Measurements from ENCODE around the gene METTL23.

Gene METTL23

GRCh38 chr17:76733618-76733957, 6.9 kb downstream of the METTL23 start:
- H3K27ac ChIP-seq (ENCODE audit: low read length, poor library complexity, severe bottlenecking) = no peak overlapping the region
- peak overlapping the region; percentile 16 for H3K4me2 ChIP-seq (ENCODE audit: low read length, poor library complexity, severe bottlenecking)
- no peaks in the 10 kb centered on the region for H3K9me3 ChIP-seq (ENCODE audit: control insufficient read depth, low read length)
- no peak overlapping the region for H2BK15ac ChIP-seq (ENCODE audit: low read depth, poor library complexity, severe bottlenecking)
- H3K18ac ChIP-seq (ENCODE audit: low read depth in 1 of 2, low read length in 2 of 2) = no peak overlapping the region
- no peaks in the 10 kb centered on the region for H3K27me3 ChIP-seq (ENCODE audit: control insufficient read depth in 1 of 2, insufficient read depth in 1 of 2, low read length in 2 of 2)
- no peak overlapping the region for H2BK12ac ChIP-seq (ENCODE audit: low read length in 2 of 2)
- peak overlapping the region in 1 of 2 experiments; percentile 95 for H3K4me3 ChIP-seq (ENCODE audit: insufficient read depth in 1 of 2, low read depth in 1 of 2, low read length in 2 of 2)
- WGBS = no CpG with 5 or more reads among the region's 1 CpG
- no peak overlapping the region for H2AK5ac ChIP-seq (ENCODE audit: low read length, severe bottlenecking)
- peak overlapping the region; percentile 95 for H3K9ac ChIP-seq (ENCODE audit: low read length)
- no peaks in the 10 kb centered on the region for H3K79me1 ChIP-seq (replicated peaks; ENCODE audit: low read length, poor library complexity, severe bottlenecking)
- H3K4me1 ChIP-seq (ENCODE audit: control insufficient read depth, insufficient read depth, low read depth, low read length) = peaks cover 1% of the 10 kb centered on the region
- no peak overlapping the region for H3K23ac ChIP-seq (ENCODE audit: low read length in 2 of 2)
- no peak overlapping the region for H4K8ac ChIP-seq (ENCODE audit: low read length)
- no peak overlapping the region for H3K14ac ChIP-seq (ENCODE audit: low read length in 2 of 2)
- no peak overlapping the region for H2AFZ ChIP-seq (ENCODE audit: low read depth, low read length)
- no peak overlapping the region for H4K91ac ChIP-seq (ENCODE audit: low read length)
- no peak overlapping the region for H2BK120ac ChIP-seq (ENCODE audit: low read depth, low read length)
- H2BK5ac ChIP-seq (ENCODE audit: low read depth, low read length, poor library complexity, severe bottlenecking) = no peak overlapping the region
- no peak overlapping the region for H3K4ac ChIP-seq (ENCODE audit: low read depth in 1 of 2, low read length in 2 of 2)
- H3K36me3 ChIP-seq (ENCODE audit: control insufficient read depth in 1 of 2, insufficient read depth in 2 of 2, low read depth in 1 of 2, low read length in 2 of 2) = peaks cover 12 to 63% of the 10 kb centered on the region in 2 experiments
- DNase-seq = no peak

GRCh38 chr17:76734080-76734840, 7.6 kb downstream of the METTL23 start:
- no peak overlapping the region for H2AK5ac ChIP-seq (ENCODE audit: low read length, severe bottlenecking)
- WGBS = 45% methylated on average over 4 of the region's 8 CpGs
- H3K36me3 ChIP-seq (ENCODE audit: control insufficient read depth in 1 of 2, insufficient read depth in 2 of 2, low read depth in 1 of 2, low read length in 2 of 2) = peaks cover 12 to 62% of the 10 kb centered on the region in 2 experiments
- peaks cover 1% of the 10 kb centered on the region for H3K4me1 ChIP-seq (ENCODE audit: control insufficient read depth, insufficient read depth, low read depth, low read length)
- H2BK5ac ChIP-seq (ENCODE audit: low read depth, low read length, poor library complexity, severe bottlenecking) = no peak overlapping the region
- H3K9me3 ChIP-seq (ENCODE audit: control insufficient read depth, low read length) = no peaks in the 10 kb centered on the region
- no peak overlapping the region for H2BK120ac ChIP-seq (ENCODE audit: low read depth, low read length)
- peak overlapping the region; percentile 48 for H3K4me2 ChIP-seq (ENCODE audit: low read length, poor library complexity, severe bottlenecking)
- H2BK12ac ChIP-seq (ENCODE audit: low read length in 2 of 2) = no peak overlapping the region
- peak overlapping the region; percentile 95 for H3K9ac ChIP-seq (ENCODE audit: low read length)
- peak overlapping the region in 1 of 2 experiments; percentile 95 for H3K4me3 ChIP-seq (ENCODE audit: insufficient read depth in 1 of 2, low read depth in 1 of 2, low read length in 2 of 2)
- H3K4ac ChIP-seq (ENCODE audit: low read depth in 1 of 2, low read length in 2 of 2) = no peak overlapping the region
- no peak overlapping the region for H3K23ac ChIP-seq (ENCODE audit: low read length in 2 of 2)
- H3K14ac ChIP-seq (ENCODE audit: low read length in 2 of 2) = no peak overlapping the region
- no peaks in the 10 kb centered on the region for H3K79me1 ChIP-seq (replicated peaks; ENCODE audit: low read length, poor library complexity, severe bottlenecking)
- H3K18ac ChIP-seq (ENCODE audit: low read depth in 1 of 2, low read length in 2 of 2) = no peak overlapping the region
- no peak overlapping the region for H4K91ac ChIP-seq (ENCODE audit: low read length)
- no peak overlapping the region for H2AFZ ChIP-seq (ENCODE audit: low read depth, low read length)
- no peak overlapping the region for H2BK15ac ChIP-seq (ENCODE audit: low read depth, poor library complexity, severe bottlenecking)
- H3K27ac ChIP-seq (ENCODE audit: low read length, poor library complexity, severe bottlenecking) = peak overlapping the region; percentile 25
- no peaks in the 10 kb centered on the region for H3K27me3 ChIP-seq (ENCODE audit: control insufficient read depth in 1 of 2, insufficient read depth in 1 of 2, low read length in 2 of 2)
- H4K8ac ChIP-seq (ENCODE audit: low read length) = no peak overlapping the region
- DNase-seq = peak; percentile 60

GRCh38 chr17:76735006-76735405, 8.4 kb downstream of the METTL23 start:
- H3K9ac ChIP-seq (ENCODE audit: low read length) = peak overlapping the region; percentile 95

GRCh38 chr17:76735586-76736348, 9.1 kb downstream of the METTL23 start:
- Histone ChIP-seq H3K18ac (ENCODE audit: low read depth in 1 of 2, low read length in 2 of 2) (peak overlapping the region; percentile 99 to 100), H2BK5ac (ENCODE audit: low read depth, low read length, poor library complexity, severe bottlenecking) (no peak overlapping the region), H2BK15ac (ENCODE audit: low read depth, poor library complexity, severe bottlenecking) (no peak overlapping the region), H2AFZ (ENCODE audit: low read depth, low read length) (no peak overlapping the region), H2BK12ac (ENCODE audit: low read length in 2 of 2) (no peak overlapping the region), H3K27me3 (ENCODE audit: control insufficient read depth in 1 of 2, insufficient read depth in 1 of 2, low read length in 2 of 2) (no peaks in the 10 kb centered on the region), H2BK120ac (ENCODE audit: low read depth, low read length) (no peak overlapping the region), H2AK5ac (ENCODE audit: low read length, severe bottlenecking) (no peak overlapping the region), H3K9ac (ENCODE audit: low read length) (peak overlapping the region; percentile 95), H3K4me2 (ENCODE audit: low read length, poor library complexity, severe bottlenecking) (peak overlapping the region; percentile 59), H3K9me3 (ENCODE audit: control insufficient read depth, low read length) (no peaks in the 10 kb centered on the region), H4K91ac (ENCODE audit: low read length) (no peak overlapping the region), H3K4me1 (ENCODE audit: control insufficient read depth, insufficient read depth, low read depth, low read length) (peaks cover 2% of the 10 kb centered on the region), H3K14ac (ENCODE audit: low read length in 2 of 2) (peak overlapping the region in 1 of 2 experiments; percentile 30), H4K8ac (ENCODE audit: low read length) (no peak overlapping the region), H3K36me3 (ENCODE audit: control insufficient read depth in 1 of 2, insufficient read depth in 2 of 2, low read depth in 1 of 2, low read length in 2 of 2) (peaks cover 12 to 50% of the 10 kb centered on the region in 2 experiments), H3K79me1 (replicated peaks; ENCODE audit: low read length, poor library complexity, severe bottlenecking) (peaks cover 5% of the 10 kb centered on the region), H3K4ac (ENCODE audit: low read depth in 1 of 2, low read length in 2 of 2) (peak overlapping the region in 1 of 2 experiments; percentile 90), H3K27ac (ENCODE audit: low read length, poor library complexity, severe bottlenecking) (peak overlapping the region; percentile 55), H3K4me3 (ENCODE audit: insufficient read depth in 1 of 2, low read depth in 1 of 2, low read length in 2 of 2) (peak overlapping the region; percentile 95 to 100), H3K23ac (ENCODE audit: low read length in 2 of 2) (peak overlapping the region in 1 of 2 experiments; percentile 89)
- 1% methylated on average over 20 of the region's 20 CpGs for WGBS
- no peak for DNase-seq

More at GRCh38 chr17:76735006-76735405, 8.4 kb downstream of the METTL23 start:
- Histone ChIP-seq H2AFZ (ENCODE audit: low read depth, low read length) (no peak overlapping the region), H3K14ac (ENCODE audit: low read length in 2 of 2) (no peak overlapping the region), H4K8ac (ENCODE audit: low read length) (no peak overlapping the region), H3K4ac (ENCODE audit: low read depth in 1 of 2, low read length in 2 of 2) (no peak overlapping the region), H3K27me3 (ENCODE audit: control insufficient read depth in 1 of 2, insufficient read depth in 1 of 2, low read length in 2 of 2) (no peaks in the 10 kb centered on the region), H3K4me2 (ENCODE audit: low read length, poor library complexity, severe bottlenecking) (peak overlapping the region; percentile 75), H2BK120ac (ENCODE audit: low read depth, low read length) (no peak overlapping the region), H2AK5ac (ENCODE audit: low read length, severe bottlenecking) (no peak overlapping the region), H2BK12ac (ENCODE audit: low read length in 2 of 2) (no peak overlapping the region), H2BK15ac (ENCODE audit: low read depth, poor library complexity, severe bottlenecking) (no peak overlapping the region), H2BK5ac (ENCODE audit: low read depth, low read length, poor library complexity, severe bottlenecking) (no peak overlapping the region), H3K36me3 (ENCODE audit: control insufficient read depth in 1 of 2, insufficient read depth in 2 of 2, low read depth in 1 of 2, low read length in 2 of 2) (peaks cover 12 to 55% of the 10 kb centered on the region in 2 experiments), H3K4me3 (ENCODE audit: insufficient read depth in 1 of 2, low read depth in 1 of 2, low read length in 2 of 2) (peak overlapping the region in 1 of 2 experiments; percentile 95), H3K18ac (ENCODE audit: low read depth in 1 of 2, low read length in 2 of 2) (no peak overlapping the region), H3K79me1 (replicated peaks; ENCODE audit: low read length, poor library complexity, severe bottlenecking) (peaks cover 3% of the 10 kb centered on the region), H3K9me3 (ENCODE audit: control insufficient read depth, low read length) (no peaks in the 10 kb centered on the region), H4K91ac (ENCODE audit: low read length) (no peak overlapping the region), H3K23ac (ENCODE audit: low read length in 2 of 2) (no peak overlapping the region), H3K4me1 (ENCODE audit: control insufficient read depth, insufficient read depth, low read depth, low read length) (no peaks in the 10 kb centered on the region), H3K27ac (ENCODE audit: low read length, poor library complexity, severe bottlenecking) (no peak overlapping the region)
- WGBS = 22% methylated on average over 4 of the region's 5 CpGs
- peak; percentile 70 for DNase-seq
